ENCODE results near the gene PRKAR1B. TPM values are rescaled to one million over a fixed set of nuclear protein-coding genes. Genes with fewer than 3 reads are reported as not detected.

The PRKAR1B gene
- total RNA-seq, 1 experiment from 2014 or later: 14.1 TPM

GRCh38 chr7:603152-603951 lies 123.7 kb downstream of the PRKAR1B start:
- RAD21 ChIA-PET (ENCODE audit: low non-redundant PET in 1 of 2, low total read pairs in 2 of 2, uncharacterized antibody in 2 of 2, unreplicated experiment in 2 of 2): no interaction called here
- no peak for DNase-seq (ENCODE audit: low read depth, low spot score)
- no peak overlapping the region for H3K9ac ChIP-seq (ENCODE audit: low read length)
- no peaks in the 10 kb centered on the region for H4K20me1 ChIP-seq (ENCODE audit: insufficient read depth)
- POLR2A ChIA-PET: no interaction called here
- H3K36me3 ChIP-seq (ENCODE audit: control insufficient read depth in 1 of 2, insufficient read depth in 2 of 2, low read length in 2 of 2): no peaks in the 10 kb centered on the region
- H3K27me3 ChIP-seq (ENCODE audit: insufficient read depth, low read length): no peaks in the 10 kb centered on the region
- H3K4me1 ChIP-seq (ENCODE audit: control insufficient read depth in 1 of 2, insufficient read depth in 2 of 2, low read length in 2 of 2): no peaks in the 10 kb centered on the region
- intact Hi-C loops (cut with micrococcal nuclease): no loop called here
- ATAC-seq: no peak
- no peak overlapping the region for H3K4me3 ChIP-seq (replicated peaks in 1 of 2; ENCODE audit: low read depth in 1 of 2, low read length in 2 of 2)
- no peaks in the 10 kb centered on the region for H3K9me2 ChIP-seq (ENCODE audit: insufficient read depth)
- H2AFZ ChIP-seq (ENCODE audit: low read depth, low read length, poor library complexity, severe bottlenecking): no peak overlapping the region
- H3K79me2 ChIP-seq (ENCODE audit: insufficient read depth, low read length): no peaks in the 10 kb centered on the region
- CTCF ChIA-PET: no interaction called here
- H3K9me3 ChIP-seq (ENCODE audit: control insufficient read depth in 1 of 2, insufficient read depth in 1 of 2, low read depth in 1 of 2, low read length in 2 of 2): no peaks in the 10 kb centered on the region
- no peak overlapping the region for H3K4me2 ChIP-seq (ENCODE audit: low read length)
- no TSS peak for BruUV-seq (replicated peaks)
- no peak overlapping the region for H3K27ac ChIP-seq (ENCODE audit: low read depth, low read length)
- TF ChIP-seq POLR2A (IDR thresholded peaks at IDR 0.05; ENCODE audit: borderline replicate concordance, extremely low read depth, insufficient read depth, insufficient read length) (no peak), EGR1 (IDR thresholded peaks at IDR 0.05; ENCODE audit: low read depth) (no peak), ZBTB33 (IDR thresholded peaks at IDR 0.05; ENCODE audit: extremely low read depth, insufficient replicate concordance, low read length) (no peak), TCF7L2 (IDR thresholded peaks at IDR 0.05; ENCODE audit: borderline replicate concordance, extremely low read depth, insufficient read depth, insufficient read length) (no peak), JUND (IDR thresholded peaks at IDR 0.05) (no peak), FOSL1 (IDR thresholded peaks at IDR 0.05; ENCODE audit: low read depth) (no peak), ZNF274 (IDR thresholded peaks at IDR 0.05; ENCODE audit: low read depth, low read length) (no peak), CBX3 (IDR thresholded peaks at IDR 0.05; ENCODE audit: low read depth) (no peak), YY1 (IDR thresholded peaks at IDR 0.05; ENCODE audit: extremely low read depth, insufficient replicate concordance, low read depth, low read length) (no peak), SRF (IDR thresholded peaks at IDR 0.05; ENCODE audit: low read depth) (no peak), ATF3 (IDR thresholded peaks at IDR 0.05) (no peak), CEBPB (IDR thresholded peaks at IDR 0.05; ENCODE audit: low read depth) (no peak), ELF1 (IDR thresholded peaks at IDR 0.05; ENCODE audit: borderline replicate concordance, low read depth) (no peak)

Data from HCT116 (cell line).